Spleen (tissue), 7 donors: ENCODE measurements around the gene MLLT10.

ENCODE experiments used
- POLR2A ChIP-seq, 3 donors: fragments of 450-650 bp; IDR thresholded peaks; one replicate each; pipeline ENCODE4 v1.5.1; 2017; ENCODE audit warnings: antibody characterized with exemption in 3 of 3, mild to moderate bottlenecking in 1 of 3
- POLR2AphosphoS5 ChIP-seq, 3 donors: sonication (generic); formaldehyde crosslinking; IDR thresholded peaks; one replicate each; pipeline ENCODE4 v1.5.1; 2017; ENCODE audit warnings: antibody characterized with exemption in 3 of 3
- TF ChIP-seq, protein P1 (sequence below), 11 experiments: fragments of 200-600 bp in 7 of 11; fragments of 450-650 bp in 4 of 11; sonication (generic) in 4 of 11; IDR thresholded peaks in 8 of 11; conservative IDR thresholded peaks in 3 of 11; 1 replicate in 7 of 11; 2 replicates in 4 of 11; pipeline versions ENCODE4 v1.4.0 to v1.8.0; 2016 to 2021; ENCODE audit warnings: antibody characterized with exemption in 11 of 11, inconsistent platforms in 4 of 11, mild to moderate bottlenecking in 1 of 11
- donor health status: DM: no; HTN: no; CAD: no; lungs with moderate emphysema.
- donor health status: DM: no; HTN: no; CAD: no.
- donor health status: DM: no; HTN: no; CAD: no.

DNA sequence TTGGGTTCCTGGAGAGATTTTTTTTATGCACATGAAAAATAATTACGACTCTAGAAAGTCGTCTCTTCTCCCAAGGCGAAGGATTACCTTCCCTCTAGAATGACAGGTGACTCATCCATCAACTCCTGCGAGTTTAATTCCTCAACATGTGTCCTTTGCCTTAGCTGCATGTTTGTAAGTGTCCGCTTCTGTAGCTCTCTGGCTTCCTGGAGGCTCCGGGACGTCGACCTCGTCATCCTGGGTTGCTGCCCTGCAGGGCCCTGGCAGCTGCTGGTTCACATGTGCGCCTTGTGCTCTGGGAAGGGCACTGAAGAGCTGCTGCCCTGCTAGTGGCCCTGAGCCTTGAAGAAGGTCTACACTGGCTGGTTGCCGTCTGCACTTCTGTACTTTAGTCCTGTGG is 210.2 kb downstream of the MLLT10 start:
- TF ChIP-seq POLR2A (IDR thresholded peaks at IDR 0.05) (no peak), POLR2AphosphoS5 (IDR thresholded peaks at IDR 0.05) (peak in 1 of 3 donors; percentile 65)
- TF ChIP-seq, protein P1, sequence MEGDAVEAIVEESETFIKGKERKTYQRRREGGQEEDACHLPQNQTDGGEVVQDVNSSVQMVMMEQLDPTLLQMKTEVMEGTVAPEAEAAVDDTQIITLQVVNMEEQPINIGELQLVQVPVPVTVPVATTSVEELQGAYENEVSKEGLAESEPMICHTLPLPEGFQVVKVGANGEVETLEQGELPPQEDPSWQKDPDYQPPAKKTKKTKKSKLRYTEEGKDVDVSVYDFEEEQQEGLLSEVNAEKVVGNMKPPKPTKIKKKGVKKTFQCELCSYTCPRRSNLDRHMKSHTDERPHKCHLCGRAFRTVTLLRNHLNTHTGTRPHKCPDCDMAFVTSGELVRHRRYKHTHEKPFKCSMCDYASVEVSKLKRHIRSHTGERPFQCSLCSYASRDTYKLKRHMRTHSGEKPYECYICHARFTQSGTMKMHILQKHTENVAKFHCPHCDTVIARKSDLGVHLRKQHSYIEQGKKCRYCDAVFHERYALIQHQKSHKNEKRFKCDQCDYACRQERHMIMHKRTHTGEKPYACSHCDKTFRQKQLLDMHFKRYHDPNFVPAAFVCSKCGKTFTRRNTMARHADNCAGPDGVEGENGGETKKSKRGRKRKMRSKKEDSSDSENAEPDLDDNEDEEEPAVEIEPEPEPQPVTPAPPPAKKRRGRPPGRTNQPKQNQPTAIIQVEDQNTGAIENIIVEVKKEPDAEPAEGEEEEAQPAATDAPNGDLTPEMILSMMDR (IDR thresholded peaks at IDR 0.05 in 8 of 11, conservative IDR thresholded peaks at IDR 0.05 in 3 of 11) = no peak
